ENCODE results near the gene CLCN6. TPM values are rescaled to one million over a fixed set of nuclear protein-coding genes. Genes with fewer than 3 reads are reported as not detected.

Gene CLCN6
- total RNA-seq, 1 donor from 2014 or later, result 30.4 TPM

DNA sequence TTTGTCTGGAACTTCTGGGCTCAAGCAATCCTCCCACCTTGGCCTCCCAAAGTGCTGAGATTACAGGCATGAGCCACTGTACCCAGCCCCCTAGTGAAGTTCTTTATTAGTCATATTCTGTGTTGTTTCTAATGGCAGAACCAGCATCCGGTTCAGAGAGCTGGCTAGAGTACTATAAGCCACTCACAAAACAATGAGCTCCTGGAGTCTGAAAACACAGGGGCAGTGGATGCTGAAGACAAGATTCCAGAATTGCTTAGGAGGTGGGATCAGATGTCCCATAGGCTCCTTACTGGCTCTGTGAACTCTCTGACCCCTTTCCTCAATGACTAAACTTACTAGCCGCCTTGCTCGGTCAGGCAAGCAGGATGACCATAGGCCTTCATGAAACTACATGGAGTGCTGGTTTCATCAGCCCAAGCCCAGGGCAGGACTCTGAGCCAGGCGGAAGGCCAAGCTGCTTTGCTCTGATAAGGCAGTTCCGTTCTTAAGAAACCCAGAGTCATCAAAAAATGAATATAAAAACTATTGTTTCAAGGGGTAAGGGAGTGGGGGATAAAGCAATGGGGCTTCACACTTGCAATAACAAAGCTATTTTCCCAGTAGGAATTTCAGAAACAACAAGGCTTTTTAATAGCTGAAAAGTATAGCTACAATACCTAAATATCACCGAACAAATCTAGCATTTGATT lies 8.3 kb upstream of the CLCN6 start:
- Mint-ChIP-seq H3K4me1 (ENCODE audit: unreplicated experiment) (peaks cover 20% of the 10 kb centered on the region), H3K27me3 (ENCODE audit: unreplicated experiment) (no peaks in the 10 kb centered on the region), H3K4me3 (ENCODE audit: unreplicated experiment) (no peak overlapping the region), H3K36me3 (ENCODE audit: unreplicated experiment) (peaks cover 34% of the 10 kb centered on the region), H3K27ac (ENCODE audit: unreplicated experiment) (peak overlapping the region; percentile 31), H3K9me3 (ENCODE audit: unreplicated experiment) (no peaks in the 10 kb centered on the region)
- DNase-seq (ENCODE audit: extremely low spot score, unreplicated experiment), result no peak
- TF ChIP-seq, protein P1, sequence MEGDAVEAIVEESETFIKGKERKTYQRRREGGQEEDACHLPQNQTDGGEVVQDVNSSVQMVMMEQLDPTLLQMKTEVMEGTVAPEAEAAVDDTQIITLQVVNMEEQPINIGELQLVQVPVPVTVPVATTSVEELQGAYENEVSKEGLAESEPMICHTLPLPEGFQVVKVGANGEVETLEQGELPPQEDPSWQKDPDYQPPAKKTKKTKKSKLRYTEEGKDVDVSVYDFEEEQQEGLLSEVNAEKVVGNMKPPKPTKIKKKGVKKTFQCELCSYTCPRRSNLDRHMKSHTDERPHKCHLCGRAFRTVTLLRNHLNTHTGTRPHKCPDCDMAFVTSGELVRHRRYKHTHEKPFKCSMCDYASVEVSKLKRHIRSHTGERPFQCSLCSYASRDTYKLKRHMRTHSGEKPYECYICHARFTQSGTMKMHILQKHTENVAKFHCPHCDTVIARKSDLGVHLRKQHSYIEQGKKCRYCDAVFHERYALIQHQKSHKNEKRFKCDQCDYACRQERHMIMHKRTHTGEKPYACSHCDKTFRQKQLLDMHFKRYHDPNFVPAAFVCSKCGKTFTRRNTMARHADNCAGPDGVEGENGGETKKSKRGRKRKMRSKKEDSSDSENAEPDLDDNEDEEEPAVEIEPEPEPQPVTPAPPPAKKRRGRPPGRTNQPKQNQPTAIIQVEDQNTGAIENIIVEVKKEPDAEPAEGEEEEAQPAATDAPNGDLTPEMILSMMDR (IDR thresholded peaks at IDR 0.05), result no peak

DNA sequence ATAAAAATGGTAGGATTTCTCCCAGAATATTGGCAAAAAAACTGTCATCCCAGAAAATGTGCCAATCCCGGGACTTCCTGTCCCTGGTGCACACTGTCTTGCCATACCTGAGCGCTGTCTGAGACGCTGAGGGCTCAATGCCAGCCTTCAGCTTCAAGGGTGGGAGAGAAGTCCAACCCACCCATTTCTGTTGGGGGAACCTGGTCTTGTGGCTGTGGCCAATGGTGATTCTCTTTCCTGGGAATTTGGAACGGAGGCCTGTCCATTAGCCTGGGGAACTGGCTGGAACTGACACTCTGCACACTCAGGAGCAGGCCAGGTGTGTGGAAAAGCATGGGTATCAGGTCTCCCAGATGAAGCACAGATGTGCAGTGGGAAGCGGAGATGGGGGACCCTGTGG lies 6.9 kb upstream of the CLCN6 start:
- Mint-ChIP-seq H3K36me3 (ENCODE audit: unreplicated experiment) (peaks cover 34% of the 10 kb centered on the region), H3K4me3 (ENCODE audit: unreplicated experiment) (no peak overlapping the region), H3K4me1 (ENCODE audit: unreplicated experiment) (peaks cover 33% of the 10 kb centered on the region), H3K9me3 (ENCODE audit: unreplicated experiment) (no peaks in the 10 kb centered on the region), H3K27me3 (ENCODE audit: unreplicated experiment) (no peaks in the 10 kb centered on the region), H3K27ac (ENCODE audit: unreplicated experiment) (no peak overlapping the region)
- DNase-seq (ENCODE audit: extremely low spot score, unreplicated experiment), result no peak
- TF ChIP-seq, protein P1 (IDR thresholded peaks at IDR 0.05), result no peak

DNA sequence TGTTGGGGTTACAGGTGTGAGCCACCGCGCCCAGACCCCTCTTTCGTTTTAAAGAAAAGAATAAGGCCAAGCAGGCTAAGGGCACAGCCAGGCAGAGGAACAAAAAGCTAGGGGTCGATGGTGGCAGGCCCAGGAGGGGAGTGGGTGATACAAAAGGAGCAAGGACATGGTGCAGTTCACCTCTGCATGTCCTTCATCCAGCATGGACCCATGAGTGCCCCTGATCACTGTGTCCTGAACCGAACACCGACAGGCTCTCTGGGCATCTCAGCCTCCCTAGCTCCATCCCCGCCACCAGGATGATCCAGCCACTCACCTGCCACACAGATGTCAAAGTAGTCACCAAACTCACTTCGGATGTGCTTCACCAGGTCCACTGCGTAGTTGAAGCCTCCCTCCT lies 6.1 kb upstream of the CLCN6 start:
- TF ChIP-seq, protein P1 (IDR thresholded peaks at IDR 0.05), result no peak
- H3K4me1 Mint-ChIP-seq (ENCODE audit: unreplicated experiment), result peaks cover 34% of the 10 kb centered on the region
- H3K4me3 Mint-ChIP-seq (ENCODE audit: unreplicated experiment), result no peak overlapping the region
- peaks cover 27% of the 10 kb centered on the region for H3K36me3 Mint-ChIP-seq (ENCODE audit: unreplicated experiment)
- H3K27me3 Mint-ChIP-seq (ENCODE audit: unreplicated experiment), result no peaks in the 10 kb centered on the region
- H3K9me3 Mint-ChIP-seq (ENCODE audit: unreplicated experiment), result no peaks in the 10 kb centered on the region
- no peak overlapping the region for H3K27ac Mint-ChIP-seq (ENCODE audit: unreplicated experiment)
- DNase-seq (ENCODE audit: extremely low spot score, unreplicated experiment), result no peak

DNA sequence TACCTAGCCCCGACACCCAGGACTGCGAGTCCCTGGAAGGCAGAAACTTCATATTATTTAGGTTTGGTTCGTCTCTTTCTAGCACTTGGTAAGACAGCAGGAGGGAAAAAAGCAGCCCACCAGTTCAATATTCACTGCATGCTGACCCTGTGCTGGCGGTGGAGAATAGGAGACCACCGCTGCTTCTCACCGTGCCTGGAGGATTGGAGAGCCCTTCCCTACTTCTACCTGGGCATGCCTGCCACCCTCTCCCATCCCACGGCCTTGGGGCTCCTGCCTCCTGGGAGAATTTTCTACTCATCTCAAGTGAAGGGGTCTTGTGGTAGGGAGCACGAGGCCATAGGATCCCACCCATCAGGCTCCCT lies 5.6 kb upstream of the CLCN6 start:
- Mint-ChIP-seq H3K27ac (ENCODE audit: unreplicated experiment) (no peak overlapping the region), H3K36me3 (ENCODE audit: unreplicated experiment) (peaks cover 25% of the 10 kb centered on the region), H3K4me3 (ENCODE audit: unreplicated experiment) (no peak overlapping the region), H3K4me1 (ENCODE audit: unreplicated experiment) (peaks cover 38% of the 10 kb centered on the region), H3K27me3 (ENCODE audit: unreplicated experiment) (no peaks in the 10 kb centered on the region), H3K9me3 (ENCODE audit: unreplicated experiment) (no peaks in the 10 kb centered on the region)
- no peak for DNase-seq (ENCODE audit: extremely low spot score, unreplicated experiment)
- TF ChIP-seq, protein P1 (IDR thresholded peaks at IDR 0.05), result no peak

DNA sequence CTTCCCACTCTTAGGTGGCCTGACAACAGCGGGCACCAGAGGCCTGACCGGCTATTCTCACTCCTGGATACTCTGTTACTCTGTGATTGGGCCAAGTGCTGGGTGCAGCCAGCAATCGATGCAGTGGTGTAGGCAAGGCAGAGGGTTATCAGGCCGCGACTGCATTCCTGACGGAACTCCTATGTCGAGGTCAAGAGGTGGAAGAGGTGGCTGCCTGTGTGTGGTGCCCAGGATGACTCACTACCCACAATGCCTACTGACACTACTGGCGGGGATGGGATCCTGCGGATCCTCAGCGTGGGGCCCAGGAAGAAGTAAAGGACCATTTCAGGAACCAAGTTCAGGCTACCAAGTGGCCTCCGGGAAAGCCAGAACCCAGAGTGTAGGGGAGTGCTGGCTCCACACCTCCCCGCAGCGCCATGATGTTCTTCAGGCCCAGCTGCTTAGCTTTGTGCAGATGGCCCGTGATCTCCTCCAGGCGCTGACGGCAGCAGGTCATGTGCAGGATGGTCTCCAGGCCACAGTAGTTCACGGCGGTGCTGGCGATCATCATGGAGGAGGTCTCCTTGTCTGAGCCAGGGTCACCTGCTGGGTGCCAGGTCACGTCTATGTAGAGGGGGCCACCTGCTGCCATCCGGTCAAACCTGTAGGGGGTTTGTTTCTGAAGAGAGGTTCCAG lies 5.1 kb upstream of the CLCN6 start:
- Mint-ChIP-seq H3K27me3 (ENCODE audit: unreplicated experiment) (no peaks in the 10 kb centered on the region), H3K9me3 (ENCODE audit: unreplicated experiment) (no peaks in the 10 kb centered on the region), H3K4me3 (ENCODE audit: unreplicated experiment) (no peak overlapping the region), H3K36me3 (ENCODE audit: unreplicated experiment) (peaks cover 19% of the 10 kb centered on the region), H3K4me1 (ENCODE audit: unreplicated experiment) (peaks cover 38% of the 10 kb centered on the region), H3K27ac (ENCODE audit: unreplicated experiment) (no peak overlapping the region)
- TF ChIP-seq, protein P1 (IDR thresholded peaks at IDR 0.05), result no peak
- no peak for DNase-seq (ENCODE audit: extremely low spot score, unreplicated experiment)
